ENCODE data around the gene MYH6. TPM values are rescaled to one million over a fixed set of nuclear protein-coding genes. Genes with fewer than 3 reads are reported as not detected.

The MYH6 gene
- total and polyA plus RNA-seq, 2 of the 13 experiments (the other 11 are each of a cell fraction or from before 2014, with no cell fraction given), result 0.01 TPM; not detected in 1

- intact Hi-C loops (cut with micrococcal nuclease; ENCODE audit: unreplicated experiment) (no loop called here), in situ Hi-C loops (cut with HindIII; ENCODE audit: extremely low pct_ligation_motif_present, low pct_unique_long_range_greater_than_20kb) (no loop called here)
- TF ChIP-seq ZNF282 (IDR thresholded peaks at IDR 0.05; ENCODE audit: partially characterized antibody) (peak; percentile 37), USF2 (IDR thresholded peaks at IDR 0.05; ENCODE audit: low read depth, low read length) (peak; percentile 23; the same call in 1 of the 2 replicates), USF2 (CRISPR knock-in tag; IDR thresholded peaks at IDR 0.05; ENCODE audit: borderline replicate concordance) (no peak), ARNT2 (CRISPR knock-in tag; IDR thresholded peaks at IDR 0.05; ENCODE audit: low read depth) (no peak), TEAD2 (CRISPR knock-in tag; IDR thresholded peaks at IDR 0.05) (no peak), RAD51 (IDR thresholded peaks at IDR 0.05; ENCODE audit: borderline replicate concordance) (0 out of 2 replicates have a peak, but pooled peaks have one; percentile 13), FOXA1 (IDR thresholded peaks at IDR 0.05) (0 out of 2 replicates have a peak, but pooled peaks have one; percentile 20), FOXA1 (CRISPR knock-in tag; IDR thresholded peaks at IDR 0.05) (no peak), TRIM22 (IDR thresholded peaks at IDR 0.05) (peak; percentile 93; the same call in 1 of the 2 replicates)
- 31% methylated on average over 17 of the region's 17 CpGs for WGBS (ENCODE audit: low lambda C conversion rate)
- Histone ChIP-seq H3K9ac (ENCODE audit: insufficient read depth, low read depth, low read length) (no peak overlapping the region), H3K9me3 (ENCODE audit: low read length) (no peaks in the 10 kb centered on the region), H3K4me3 (replicated peaks in 1 of 3; ENCODE audit: insufficient read depth in 1 of 3, low read depth in 2 of 3, low read length in 3 of 3) (no peak overlapping the region), H4K20me1 (ENCODE audit: insufficient read depth, low read length) (no peaks in the 10 kb centered on the region), H3K27ac (ENCODE audit: extremely low read length, insufficient read depth, low read length) (no peak overlapping the region), H3K79me2 (ENCODE audit: insufficient read depth, low read length) (no peaks in the 10 kb centered on the region), H3K4me1 (ENCODE audit: insufficient read depth, low read length) (peaks cover 29% of the 10 kb centered on the region), H3K36me3 (replicated peaks in 1 of 2; ENCODE audit: control insufficient read depth in 1 of 2, insufficient read depth in 2 of 2, low read length in 2 of 2) (no peaks in the 10 kb centered on the region), H3K4me2 (ENCODE audit: low read depth, low read length) (no peak overlapping the region), H2AFZ (ENCODE audit: low read length) (no peak overlapping the region), H3K27me3 (ENCODE audit: control insufficient read depth in 1 of 2, insufficient read depth in 2 of 2, low read length in 2 of 2) (peaks cover 6 to 43% of the 10 kb centered on the region in 2 experiments)
- DNase-seq (ENCODE audit: low spot score) (no peak), ATAC-seq (no peak), FAIRE-seq (no peak)
- no TSS peak for BruUV-seq (replicated peaks)
- ChIA-PET CTCF (ENCODE audit: low intra/inter-chr PET ratio, low total read pairs) (no interaction called here), POLR2A (no interaction called here)
Measured at GRCh38 chr14:23432102-23432925, 24.2 kb upstream of the MYH6 start.
